WERI-Rb-1 (cell line): ENCODE data around the gene CDC40.

Source experiments
- DNase-seq: peaks from one replicate; pipeline ENCODE4 v3.0.0-alpha.2; 2020
- H3K27ac ChIP-seq: fragments of 250-450 bp; sonication (Bioruptor Pico); 2 replicates; pipeline ENCODE4 v1.5.1; 2020; ENCODE audit warnings: mild to moderate bottlenecking, moderate library complexity
- H3K27me3 ChIP-seq: fragments of 250-450 bp; sonication (Bioruptor Pico); 2 replicates; pipeline ENCODE4 v1.5.1; 2021; ENCODE audit warnings: mild to moderate bottlenecking, low read depth, moderate library complexity; ENCODE audit not compliant: insufficient read depth, severe bottlenecking
- H3K36me3 ChIP-seq: fragments of 250-450 bp; sonication (Bioruptor Pico); 2 replicates; pipeline ENCODE4 v1.5.1; 2020; ENCODE audit warnings: mild to moderate bottlenecking, moderate library complexity
- H3K4me3 ChIP-seq: 2 replicates; pipeline ENCODE4 v1.5.1; 2011; ENCODE audit warnings: low read depth, mild to moderate bottlenecking, control low read depth, low read length
- H3K9me3 ChIP-seq: fragments of 250-450 bp; sonication (Bioruptor Pico); 2 replicates; pipeline ENCODE4 v1.5.1; 2021; ENCODE audit warnings: mild to moderate bottlenecking, moderate library complexity; ENCODE audit not compliant: severe bottlenecking
- CTCF ChIP-seq: IDR thresholded peaks from 2 replicates; pipeline ENCODE4 v1.5.1; 2011; ENCODE audit warnings: low read depth, mild to moderate bottlenecking, control low read depth, inconsistent platforms, low read length

The CDC40 gene

GRCh38 chr6:110246900-110247546 is 66.8 kb downstream of the CDC40 start:
- Histone ChIP-seq H3K9me3 (no peaks in the 10 kb centered on the region), H3K4me3 (no peak overlapping the region), H3K27me3 (no peaks in the 10 kb centered on the region), H3K27ac (no peak overlapping the region), H3K36me3 (no peaks in the 10 kb centered on the region)
- no peak for TF ChIP-seq CTCF
- no peak for DNase-seq

- Histone ChIP-seq H3K4me3 (no peak overlapping the region), H3K27me3 (no peaks in the 10 kb centered on the region), H3K9me3 (no peaks in the 10 kb centered on the region), H3K27ac (peak overlapping the region; percentile 35), H3K36me3 (no peaks in the 10 kb centered on the region)
- no peak for TF ChIP-seq CTCF
- peak; percentile 19 for DNase-seq
These were observed 69.8 kb downstream of the CDC40 start for GRCh38 chr6:110250058-110250457.

- no peaks in the 10 kb centered on the region for H3K27me3 ChIP-seq
- H3K27ac ChIP-seq: no peak overlapping the region
- no peaks in the 10 kb centered on the region for H3K9me3 ChIP-seq
- no peak for DNase-seq
- H3K36me3 ChIP-seq: no peaks in the 10 kb centered on the region
- TF ChIP-seq CTCF: no peak
- H3K4me3 ChIP-seq: no peak overlapping the region
These were observed 70.6 kb downstream of the CDC40 start for GRCh38 chr6:110250838-110251237.

- peaks cover 5% of the 10 kb centered on the region for H3K9me3 ChIP-seq
- no peak for TF ChIP-seq CTCF
- no peaks in the 10 kb centered on the region for H3K36me3 ChIP-seq
- no peak for DNase-seq
- H3K27ac ChIP-seq: no peak overlapping the region
- H3K27me3 ChIP-seq: no peaks in the 10 kb centered on the region
- H3K4me3 ChIP-seq: no peak overlapping the region
These were observed 75.1 kb downstream of the CDC40 start for GRCh38 chr6:110255211-110255750.

- H3K9me3 ChIP-seq: peaks cover 5% of the 10 kb centered on the region
- no peaks in the 10 kb centered on the region for H3K27me3 ChIP-seq
- H3K4me3 ChIP-seq: no peak overlapping the region
- no peak for TF ChIP-seq CTCF
- no peak for DNase-seq
- H3K27ac ChIP-seq: no peak overlapping the region
- no peaks in the 10 kb centered on the region for H3K36me3 ChIP-seq
These were observed 76.1 kb downstream of the CDC40 start for GRCh38 chr6:110256366-110256765.

DNA sequence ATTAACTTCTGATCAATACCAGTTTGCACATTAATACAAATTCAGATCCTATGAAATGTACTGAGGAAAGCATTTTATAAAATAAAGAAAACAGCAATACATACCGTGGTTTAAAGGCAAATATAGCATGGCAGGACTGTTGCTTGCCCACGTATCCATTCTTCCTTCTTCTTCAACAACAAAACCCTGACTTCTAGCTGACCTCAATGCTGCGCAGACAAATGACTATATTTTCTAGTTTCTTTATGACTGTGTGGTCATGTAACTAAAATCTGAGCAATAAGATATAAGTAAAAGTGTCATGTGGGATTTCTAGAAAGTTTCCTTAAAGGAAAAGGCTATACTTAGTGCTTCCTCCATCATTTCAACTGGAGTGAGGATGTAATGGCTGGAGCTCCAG is 85.0 kb downstream of the CDC40 start:
- Histone ChIP-seq H3K27ac (no peak overlapping the region), H3K9me3 (no peaks in the 10 kb centered on the region), H3K4me3 (no peak overlapping the region), H3K36me3 (no peaks in the 10 kb centered on the region), H3K27me3 (no peaks in the 10 kb centered on the region)
- DNase-seq: no peak
- TF ChIP-seq CTCF: no peak
